ENCODE data around the gene SRL.

DNA sequence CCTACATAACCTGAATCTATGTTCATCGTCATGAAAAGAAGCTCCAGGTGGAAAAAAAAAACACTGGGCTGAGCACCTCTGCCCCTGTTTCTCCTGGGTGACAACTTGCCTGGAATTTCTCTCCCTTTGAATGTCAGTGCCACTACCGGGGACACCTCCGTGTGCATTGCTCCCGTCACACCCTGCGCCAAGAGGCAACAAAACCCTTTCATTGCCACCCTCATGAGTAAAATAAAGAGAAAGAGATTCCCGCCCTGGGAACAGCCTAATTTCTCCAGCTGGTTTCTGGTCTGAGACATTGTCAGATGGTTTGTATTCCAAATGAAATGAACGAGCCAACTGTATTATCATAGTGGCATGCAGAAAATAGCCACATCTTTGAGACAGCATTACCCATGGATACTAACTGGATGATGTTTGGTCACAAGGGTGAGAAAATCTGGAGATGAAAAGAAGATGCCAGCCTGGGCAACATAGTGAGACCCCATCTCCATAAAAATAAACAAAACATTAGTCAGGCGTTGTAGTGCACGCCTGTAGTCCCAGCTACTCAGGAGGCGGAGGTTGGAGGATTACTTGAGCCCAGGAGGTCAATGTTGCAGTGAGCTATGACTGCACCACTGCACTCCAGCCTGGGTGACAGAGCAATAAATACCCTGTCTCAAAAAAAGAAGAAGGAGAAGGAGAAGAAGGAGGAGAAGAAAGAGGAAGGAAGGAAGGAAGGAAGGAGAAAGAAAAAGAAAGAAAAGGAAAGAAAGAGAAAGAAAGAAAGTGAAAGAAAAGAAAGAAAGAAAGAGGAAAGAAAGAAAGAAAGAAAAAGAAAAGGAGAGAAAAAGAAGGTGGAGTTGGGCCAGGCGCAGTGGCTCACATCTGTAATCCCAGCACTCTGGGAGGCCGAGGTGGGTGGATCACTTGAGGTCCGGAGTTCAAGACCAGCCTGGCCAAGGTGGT lies 83.5 kb downstream of the SRL start:
- TF ChIP-seq, protein P1, sequence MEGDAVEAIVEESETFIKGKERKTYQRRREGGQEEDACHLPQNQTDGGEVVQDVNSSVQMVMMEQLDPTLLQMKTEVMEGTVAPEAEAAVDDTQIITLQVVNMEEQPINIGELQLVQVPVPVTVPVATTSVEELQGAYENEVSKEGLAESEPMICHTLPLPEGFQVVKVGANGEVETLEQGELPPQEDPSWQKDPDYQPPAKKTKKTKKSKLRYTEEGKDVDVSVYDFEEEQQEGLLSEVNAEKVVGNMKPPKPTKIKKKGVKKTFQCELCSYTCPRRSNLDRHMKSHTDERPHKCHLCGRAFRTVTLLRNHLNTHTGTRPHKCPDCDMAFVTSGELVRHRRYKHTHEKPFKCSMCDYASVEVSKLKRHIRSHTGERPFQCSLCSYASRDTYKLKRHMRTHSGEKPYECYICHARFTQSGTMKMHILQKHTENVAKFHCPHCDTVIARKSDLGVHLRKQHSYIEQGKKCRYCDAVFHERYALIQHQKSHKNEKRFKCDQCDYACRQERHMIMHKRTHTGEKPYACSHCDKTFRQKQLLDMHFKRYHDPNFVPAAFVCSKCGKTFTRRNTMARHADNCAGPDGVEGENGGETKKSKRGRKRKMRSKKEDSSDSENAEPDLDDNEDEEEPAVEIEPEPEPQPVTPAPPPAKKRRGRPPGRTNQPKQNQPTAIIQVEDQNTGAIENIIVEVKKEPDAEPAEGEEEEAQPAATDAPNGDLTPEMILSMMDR (IDR thresholded peaks at IDR 0.05; ENCODE audit: insufficient read depth, low read length) = no peak
- TF ChIP-seq, protein P2, sequence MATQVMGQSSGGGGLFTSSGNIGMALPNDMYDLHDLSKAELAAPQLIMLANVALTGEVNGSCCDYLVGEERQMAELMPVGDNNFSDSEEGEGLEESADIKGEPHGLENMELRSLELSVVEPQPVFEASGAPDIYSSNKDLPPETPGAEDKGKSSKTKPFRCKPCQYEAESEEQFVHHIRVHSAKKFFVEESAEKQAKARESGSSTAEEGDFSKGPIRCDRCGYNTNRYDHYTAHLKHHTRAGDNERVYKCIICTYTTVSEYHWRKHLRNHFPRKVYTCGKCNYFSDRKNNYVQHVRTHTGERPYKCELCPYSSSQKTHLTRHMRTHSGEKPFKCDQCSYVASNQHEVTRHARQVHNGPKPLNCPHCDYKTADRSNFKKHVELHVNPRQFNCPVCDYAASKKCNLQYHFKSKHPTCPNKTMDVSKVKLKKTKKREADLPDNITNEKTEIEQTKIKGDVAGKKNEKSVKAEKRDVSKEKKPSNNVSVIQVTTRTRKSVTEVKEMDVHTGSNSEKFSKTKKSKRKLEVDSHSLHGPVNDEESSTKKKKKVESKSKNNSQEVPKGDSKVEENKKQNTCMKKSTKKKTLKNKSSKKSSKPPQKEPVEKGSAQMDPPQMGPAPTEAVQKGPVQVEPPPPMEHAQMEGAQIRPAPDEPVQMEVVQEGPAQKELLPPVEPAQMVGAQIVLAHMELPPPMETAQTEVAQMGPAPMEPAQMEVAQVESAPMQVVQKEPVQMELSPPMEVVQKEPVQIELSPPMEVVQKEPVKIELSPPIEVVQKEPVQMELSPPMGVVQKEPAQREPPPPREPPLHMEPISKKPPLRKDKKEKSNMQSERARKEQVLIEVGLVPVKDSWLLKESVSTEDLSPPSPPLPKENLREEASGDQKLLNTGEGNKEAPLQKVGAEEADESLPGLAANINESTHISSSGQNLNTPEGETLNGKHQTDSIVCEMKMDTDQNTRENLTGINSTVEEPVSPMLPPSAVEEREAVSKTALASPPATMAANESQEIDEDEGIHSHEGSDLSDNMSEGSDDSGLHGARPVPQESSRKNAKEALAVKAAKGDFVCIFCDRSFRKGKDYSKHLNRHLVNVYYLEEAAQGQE (IDR thresholded peaks at IDR 0.05; ENCODE audit: insufficient replicate concordance, low read depth) = no peak
- no peak for TF ChIP-seq POLR2AphosphoS5 (IDR thresholded peaks at IDR 0.05; ENCODE audit: low read depth)
